ENCODE measurements around the gene MMS22L. TPM values are rescaled to one million over a fixed set of nuclear protein-coding genes. Genes with fewer than 3 reads are reported as not detected.

The MMS22L gene
- total RNA-seq, 1 experiment from 2014 or later, result 52.8 TPM

DNA sequence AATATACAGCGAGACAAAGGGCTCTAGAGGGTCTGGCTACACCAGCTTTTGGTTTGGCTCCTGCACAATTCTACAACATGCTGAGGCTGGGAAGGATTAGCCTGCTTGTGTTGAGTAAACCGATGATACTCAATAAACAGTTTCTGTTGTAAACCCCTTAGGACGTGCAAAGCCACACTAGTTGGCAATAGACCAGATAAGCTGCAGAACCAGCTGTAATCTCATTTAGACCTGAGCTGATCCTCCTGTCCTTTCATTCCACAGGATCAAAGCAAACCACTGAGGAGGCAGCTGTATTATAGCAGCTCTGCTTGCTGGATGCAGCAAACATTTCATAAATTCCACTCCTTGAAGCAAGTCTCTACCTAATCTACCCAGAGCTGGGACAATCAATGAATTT lies 79.7 kb downstream of the MMS22L start:
- H4K20me1 ChIP-seq (ENCODE audit: control insufficient read depth, insufficient read depth, insufficient read length), result no peaks in the 10 kb centered on the region
- WGBS (ENCODE audit: extremely low coverage, insufficient read length, low lambda C conversion rate), result no CpG with 5 or more reads among the region's 3 CpGs
- no peak overlapping the region for H3K27ac ChIP-seq (ENCODE audit: insufficient read length, low read depth, low read length)
- H2AK5ac ChIP-seq (ENCODE audit: insufficient read length, low read length), result no peak overlapping the region
- no peaks in the 10 kb centered on the region for H3K79me1 ChIP-seq (ENCODE audit: insufficient read depth, low read depth, low read length, poor library complexity, severe bottlenecking)
- no peak overlapping the region for H2BK5ac ChIP-seq (ENCODE audit: insufficient read length, low read length)
- H4K8ac ChIP-seq (replicated peaks; ENCODE audit: insufficient read length, low read depth, low read length), result no peak overlapping the region
- H2BK120ac ChIP-seq (ENCODE audit: low read depth, low read length, poor library complexity, severe bottlenecking), result no peak overlapping the region
- H3K18ac ChIP-seq (ENCODE audit: insufficient read length, low read depth, low read length), result no peak overlapping the region
- no peak overlapping the region for H3K4me3 Mint-ChIP-seq
- no peak overlapping the region for H3K23ac ChIP-seq (ENCODE audit: insufficient read length, low read depth, low read length)
- H3K27me3 Mint-ChIP-seq (ENCODE audit: low read depth), result no peaks in the 10 kb centered on the region
- H3K9me3 ChIP-seq (ENCODE audit: control insufficient read depth, low read depth, low read length), result no peaks in the 10 kb centered on the region
- no peaks in the 10 kb centered on the region for H3K27me3 ChIP-seq (ENCODE audit: insufficient read depth, low read length)
- no peak for DNase-seq
- 0 out of 2 replicates have a peak, but pooled peaks cover 1% of the 10 kb centered on the region for H3K79me2 ChIP-seq (ENCODE audit: insufficient read depth, low read length)
- no peak overlapping the region for H3K4me2 ChIP-seq (ENCODE audit: insufficient read depth, insufficient read length, low read length)
- no peak overlapping the region for H2BK15ac ChIP-seq (ENCODE audit: low read depth, low read length)
- H2AFZ ChIP-seq (ENCODE audit: low read length), result no peak overlapping the region
- no peak overlapping the region for H2BK20ac ChIP-seq (ENCODE audit: low read depth, low read length, poor library complexity, severe bottlenecking)
- no peak overlapping the region for H4K5ac ChIP-seq (ENCODE audit: insufficient read length, low read depth, low read length)
- TF ChIP-seq CTCF (conservative IDR thresholded peaks at IDR 0.05), result no peak
- H3K36me3 Mint-ChIP-seq (ENCODE audit: insufficient read depth in 1 of 3, low read depth in 3 of 3), result peaks cover 0 to 3% (median 0%) of the 10 kb centered on the region in 3 experiments; a peak in 1 of 7 replicates
- peaks cover 14% of the 10 kb centered on the region in 2 experiments for H3K4me1 Mint-ChIP-seq
- no peaks in the 10 kb centered on the region for H3K23me2 ChIP-seq (ENCODE audit: insufficient read length, low read depth, low read length, poor library complexity, severe bottlenecking)
- H3K56ac ChIP-seq (ENCODE audit: insufficient read length, low read depth, low read length), result no peak overlapping the region
- H3K4me1 ChIP-seq (ENCODE audit: insufficient read depth, low read length), result no peaks in the 10 kb centered on the region
- no peak overlapping the region for H4K91ac ChIP-seq (ENCODE audit: insufficient read length, low read depth, low read length)
- H3K9me3 Mint-ChIP-seq, result no peaks in the 10 kb centered on the region
- H3K9ac ChIP-seq (ENCODE audit: extremely low read depth, insufficient read length, low read length), result no peak overlapping the region
- no peak overlapping the region for H3K14ac ChIP-seq (ENCODE audit: insufficient read depth, low read length)
- H3K4ac ChIP-seq (ENCODE audit: low read depth, low read length), result no peak overlapping the region
- H3K27ac Mint-ChIP-seq, result no peak overlapping the region
- H3T11ph ChIP-seq (ENCODE audit: low read length), result no peak overlapping the region
- H2BK12ac ChIP-seq (ENCODE audit: insufficient read length, low read depth, low read length), result no peak overlapping the region

Data from H9 (cell line).